ENCODE results near the gene TRIM47.

DNA sequence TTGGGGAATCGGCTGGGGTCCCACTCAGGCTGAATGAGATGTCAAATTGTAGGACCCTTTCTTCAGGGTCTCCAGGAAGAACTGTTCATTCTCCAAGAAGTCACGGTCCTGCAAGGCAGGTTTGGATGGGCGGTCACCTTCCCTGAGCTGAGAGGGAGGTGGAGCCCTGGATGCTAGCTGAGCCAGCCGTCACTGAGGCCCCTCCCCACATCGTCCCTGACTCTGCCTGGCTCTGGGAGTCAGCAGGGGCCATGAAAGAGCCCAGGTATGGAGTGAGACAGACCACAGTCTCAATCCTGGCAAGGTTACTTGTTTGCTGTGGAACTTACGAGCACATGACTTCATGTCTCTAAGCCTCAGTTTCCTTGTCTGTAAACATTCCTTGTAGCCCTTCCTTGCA lies 32.3 kb upstream of the TRIM47 start:
- no peak for TF ChIP-seq CTCF (IDR thresholded peaks at IDR 0.05)
- no peak for TF ChIP-seq POLR2A (IDR thresholded peaks at IDR 0.05)
- TF ChIP-seq POLR2AphosphoS5 (IDR thresholded peaks at IDR 0.05), result no peak
- no peak for TF ChIP-seq EP300 (IDR thresholded peaks at IDR 0.05)

All from stomach (tissue), 4 donors.